ENCODE results near the gene RBMXL3. TPM values are rescaled to one million over a fixed set of nuclear protein-coding genes. Genes with fewer than 3 reads are reported as not detected.
A peak's percentile ranks its signal among the peaks of the same experiment; 100 is the strongest.

Gene RBMXL3
- total and polyA plus RNA-seq, 4 donors, result not detected

GRCh38 chrX:115226929-115227328 lies 37.7 kb downstream of the RBMXL3 start:
- no peak overlapping the region for H3K9ac ChIP-seq (ENCODE audit: low read depth in 1 of 2, low read length in 2 of 2)
- H3K4me1 ChIP-seq (ENCODE audit: control insufficient read depth in 4 of 4, insufficient read depth in 4 of 4, low read length in 3 of 4), result no peaks in the 10 kb centered on the region
- H3K27me3 ChIP-seq (ENCODE audit: control insufficient read depth in 4 of 4, insufficient read depth in 4 of 4, low read length in 3 of 4), result no peaks in the 10 kb centered on the region
- no peak overlapping the region for H3K27ac ChIP-seq (ENCODE audit: low read depth in 1 of 2, low read length in 2 of 2)
- 17% methylated on average over 1 of the region's 1 CpG for WGBS
- no peaks in the 10 kb centered on the region for H3K36me3 ChIP-seq (ENCODE audit: control insufficient read depth in 4 of 4, insufficient read depth in 3 of 4, low read depth in 1 of 4, low read length in 3 of 4)
- no peak overlapping the region for H3K4me3 ChIP-seq (ENCODE audit: low read depth in 1 of 3, low read length in 3 of 3)
- no peak for TF ChIP-seq HNF4G (IDR thresholded peaks at IDR 0.05)
- TF ChIP-seq NR2F2 (IDR thresholded peaks at IDR 0.05), result no peak
- no peak for TF ChIP-seq YY1 (IDR thresholded peaks at IDR 0.05)
- no peak for TF ChIP-seq FOXA1 (IDR thresholded peaks at IDR 0.05)
- TF ChIP-seq RAD21 (IDR thresholded peaks at IDR 0.05), result peak; percentile 60 to 76
- TF ChIP-seq TAF1 (conservative IDR thresholded peaks at IDR 0.05), result no peak
- no peak for TF ChIP-seq ATF3 (IDR thresholded peaks at IDR 0.05)
- no peak for TF ChIP-seq RXRA (IDR thresholded peaks at IDR 0.05)
- no peak for TF ChIP-seq EGR1 (IDR thresholded peaks at IDR 0.05; ENCODE audit: low read depth in 2 of 2)
- no peak for TF ChIP-seq MAX (IDR thresholded peaks at IDR 0.05)
- TF ChIP-seq CTCF (IDR thresholded peaks at IDR 0.05; ENCODE audit: low read depth, low read length, missing input control), result peak; percentile 31
- no peak for DNase-seq (ENCODE audit: low spot score)
- H3K9me3 ChIP-seq (ENCODE audit: control insufficient read depth in 4 of 4, low read length in 3 of 4), result no peaks in the 10 kb centered on the region

GRCh38 chrX:115229337-115230003 lies 40.3 kb downstream of the RBMXL3 start:
- no peak overlapping the region for H3K27ac ChIP-seq (ENCODE audit: low read depth in 1 of 2, low read length in 2 of 2)
- no peak overlapping the region for H3K9ac ChIP-seq (ENCODE audit: low read depth in 1 of 2, low read length in 2 of 2)
- H3K4me1 ChIP-seq (ENCODE audit: control insufficient read depth in 4 of 4, insufficient read depth in 4 of 4, low read length in 3 of 4), result no peaks in the 10 kb centered on the region
- no peak overlapping the region for H3K4me3 ChIP-seq (ENCODE audit: low read depth in 1 of 3, low read length in 3 of 3)
- TF ChIP-seq HNF4A (conservative IDR thresholded peaks at IDR 0.05), result peak; percentile 43 to 69
- TF ChIP-seq YY1 (IDR thresholded peaks at IDR 0.05), result no peak
- peak; percentile 44 for TF ChIP-seq NR2F2 (IDR thresholded peaks at IDR 0.05)
- peak; percentile 49 for TF ChIP-seq SP1 (IDR thresholded peaks at IDR 0.05)
- TF ChIP-seq RXRA (IDR thresholded peaks at IDR 0.05), result peak; percentile 47 to 68
- no peaks in the 10 kb centered on the region for H3K36me3 ChIP-seq (ENCODE audit: control insufficient read depth in 4 of 4, insufficient read depth in 3 of 4, low read depth in 1 of 4, low read length in 3 of 4)
- WGBS, result 42% methylated on average over 4 of the region's 4 CpGs
- no peaks in the 10 kb centered on the region for H3K27me3 ChIP-seq (ENCODE audit: control insufficient read depth in 4 of 4, insufficient read depth in 4 of 4, low read length in 3 of 4)
- DNase-seq (ENCODE audit: low spot score), result no peak
- H3K9me3 ChIP-seq (ENCODE audit: control insufficient read depth in 4 of 4, low read length in 3 of 4), result no peaks in the 10 kb centered on the region

- no peak overlapping the region for H3K27ac ChIP-seq (ENCODE audit: low read depth in 1 of 2, low read length in 2 of 2)
- H3K27me3 ChIP-seq (ENCODE audit: control insufficient read depth in 4 of 4, insufficient read depth in 4 of 4, low read length in 3 of 4), result no peaks in the 10 kb centered on the region
- TF ChIP-seq TAF1 (conservative IDR thresholded peaks at IDR 0.05), result no peak
- TF ChIP-seq HNF4A (conservative IDR thresholded peaks at IDR 0.05), result no peak
- no peak for TF ChIP-seq NR2F2 (IDR thresholded peaks at IDR 0.05)
- TF ChIP-seq RXRA (IDR thresholded peaks at IDR 0.05), result no peak
- TF ChIP-seq MAX (IDR thresholded peaks at IDR 0.05), result no peak
- TF ChIP-seq SP1 (IDR thresholded peaks at IDR 0.05), result no peak
- no peak for TF ChIP-seq ATF3 (IDR thresholded peaks at IDR 0.05)
- H3K36me3 ChIP-seq (ENCODE audit: control insufficient read depth in 4 of 4, insufficient read depth in 3 of 4, low read depth in 1 of 4, low read length in 3 of 4), result no peaks in the 10 kb centered on the region
- no peaks in the 10 kb centered on the region for H3K4me1 ChIP-seq (ENCODE audit: control insufficient read depth in 4 of 4, insufficient read depth in 4 of 4, low read length in 3 of 4)
- H3K9ac ChIP-seq (ENCODE audit: low read depth in 1 of 2, low read length in 2 of 2), result no peak overlapping the region
- H3K4me3 ChIP-seq (ENCODE audit: low read depth in 1 of 3, low read length in 3 of 3), result peak overlapping the region in 2 of 3 donors; percentile 7 to 43
- no peak for DNase-seq (ENCODE audit: low spot score)
- H3K9me3 ChIP-seq (ENCODE audit: control insufficient read depth in 4 of 4, low read length in 3 of 4), result no peaks in the 10 kb centered on the region
- 16% methylated on average over 6 of the region's 6 CpGs for WGBS
Observed at GRCh38 chrX:115232933-115233496, 43.8 kb downstream of the RBMXL3 start.

Data from liver (tissue), 9 donors.